Vagina (tissue), 2 donors: ENCODE results near the gene CENPC. TPM values are rescaled to one million over a fixed set of nuclear protein-coding genes. Genes with fewer than 3 reads are reported as not detected.

ENCODE experiments used
- DNase-seq, 2 donors: peaks; one replicate each; pipeline ENCODE4 v3.0.0-alpha.2; 2017; ENCODE audit errors: extremely low spot score in 2 of 2
- H3K27ac ChIP-seq: fragments of 200-600 bp; sonication (generic); one replicate; pipeline ENCODE4 v1.5.1; 2019
- H3K27me3 ChIP-seq: fragments of 200-600 bp; sonication (generic); one replicate; pipeline ENCODE4 v1.5.1; 2019
- H3K36me3 ChIP-seq, 2 donors: fragments of 200-600 bp; sonication (generic); one replicate each; pipeline ENCODE4 v1.5.1; 2017 to 2019
- H3K4me1 ChIP-seq: fragments of 200-600 bp; sonication (generic); one replicate; pipeline ENCODE4 v1.5.1; 2019
- H3K4me3 ChIP-seq, 2 donors: fragments of 200-600 bp; sonication (generic); 1 replicate in 1 of 2; 2 replicates in 1 of 2; pipeline ENCODE4 v1.5.1; 2016 to 2019
- H3K9me3 ChIP-seq: fragments of 200-600 bp; sonication (generic); one replicate; pipeline ENCODE4 v1.5.1; 2019
- CTCF ChIP-seq, 3 experiments: fragments of 450-650 bp in 2 of 3; fragments of 200-600 bp in 1 of 3; sonication (generic) in 1 of 3; IDR thresholded peaks; one replicate each; pipeline ENCODE4 v1.5.1; 2017 to 2019; ENCODE audit warnings: antibody characterized with exemption in 3 of 3, mild to moderate bottlenecking in 2 of 3, moderate library complexity in 2 of 3
- POLR2A ChIP-seq, 2 donors: fragments of 450-650 bp; IDR thresholded peaks; one replicate each; pipeline ENCODE4 v1.6.1; 2017; ENCODE audit warnings: antibody characterized with exemption in 2 of 2, mild to moderate bottlenecking in 2 of 2, moderate library complexity in 2 of 2
- POLR2AphosphoS5 ChIP-seq, 2 donors: sonication (generic); formaldehyde crosslinking; IDR thresholded peaks; one replicate each; pipeline ENCODE4 v1.9.0; 2017; ENCODE audit warnings: antibody characterized with exemption in 2 of 2, mild to moderate bottlenecking in 2 of 2, low read depth in 1 of 2; ENCODE audit not compliant: insufficient read depth in 1 of 2
- intact Hi-C: fragments of 100-400 bp; cut with DNase I; formaldehyde crosslinking; loops from one replicate; pipeline ENCODE4 v1.15.1; 2023
- small RNA-seq: library from RNA; depleted of rRNA; stranded (forward); fragments of <200 nt; gene quantifications from one replicate; pipeline ENCODE3, GENCODE V24; 2016
- total RNA-seq: library from RNA; depleted of rRNA; stranded (reverse); fragments of >200 nt; gene quantifications from one replicate; pipeline ENCODE4 v1.2.3, GENCODE V29; 2016

Gene CENPC
- total RNA-seq, 1 donor from 2014 or later, result 24.6 TPM

DNA sequence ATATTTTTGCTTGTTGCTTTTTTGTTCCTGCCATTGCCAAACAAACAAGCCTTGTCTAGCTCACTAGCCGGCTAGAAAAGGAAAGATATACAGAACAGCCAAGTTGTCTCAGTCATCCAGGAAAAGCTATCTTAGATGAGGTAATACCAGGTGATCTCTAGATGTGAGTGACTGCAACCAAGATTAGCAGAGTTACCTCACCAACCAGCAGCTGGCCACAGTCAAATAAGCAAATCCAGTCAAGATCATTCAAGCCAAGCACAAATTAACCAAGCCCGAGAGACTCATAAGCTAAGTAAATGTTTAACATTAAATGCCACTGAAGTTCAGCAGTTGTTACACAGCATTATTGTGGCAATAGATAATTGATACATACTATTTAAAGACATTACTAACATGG lies 108.6 kb downstream of the CENPC start:
- Histone ChIP-seq H3K4me3 (no peak overlapping the region), H3K36me3 (no peaks in the 10 kb centered on the region), H3K27ac (no peak overlapping the region), H3K27me3 (no peaks in the 10 kb centered on the region), H3K4me1 (no peaks in the 10 kb centered on the region), H3K9me3 (no peaks in the 10 kb centered on the region)
- DNase-seq, result no peak
- intact Hi-C loops, result no loop called here
- TF ChIP-seq CTCF (IDR thresholded peaks at IDR 0.05) (no peak), POLR2A (IDR thresholded peaks at IDR 0.05) (no peak), POLR2AphosphoS5 (IDR thresholded peaks at IDR 0.05; ENCODE audit: insufficient read depth in 1 of 2, low read depth in 1 of 2) (no peak)

DNA sequence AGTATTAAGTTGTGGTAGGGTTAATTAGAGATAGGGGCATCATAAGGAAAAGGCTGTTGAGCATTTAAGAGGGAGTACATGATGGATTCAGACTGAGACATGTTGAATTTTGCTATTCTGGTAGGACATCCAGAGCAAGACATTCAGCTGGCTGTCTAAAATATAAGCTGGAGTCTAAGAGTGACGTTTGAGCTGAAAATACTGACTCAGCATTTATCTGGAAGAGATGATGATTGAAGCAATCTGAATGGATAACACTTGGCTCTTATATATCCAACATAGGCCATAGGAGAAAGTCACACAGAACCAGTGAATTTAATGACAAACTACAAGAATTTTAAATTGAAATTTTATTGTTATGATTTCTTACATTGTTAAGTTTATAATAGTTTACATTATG lies 114.3 kb downstream of the CENPC start:
- no peak for TF ChIP-seq CTCF (IDR thresholded peaks at IDR 0.05)
- TF ChIP-seq POLR2A (IDR thresholded peaks at IDR 0.05), result no peak
- no peak for TF ChIP-seq POLR2AphosphoS5 (IDR thresholded peaks at IDR 0.05; ENCODE audit: insufficient read depth in 1 of 2, low read depth in 1 of 2)
- no peak overlapping the region for H3K4me3 ChIP-seq
- no peaks in the 10 kb centered on the region for H3K9me3 ChIP-seq
- intact Hi-C loops, result no loop called here
- no peaks in the 10 kb centered on the region for H3K4me1 ChIP-seq
- no peak for DNase-seq
- H3K27ac ChIP-seq, result no peak overlapping the region
- no peaks in the 10 kb centered on the region for H3K27me3 ChIP-seq
- no peaks in the 10 kb centered on the region for H3K36me3 ChIP-seq

- no peaks in the 10 kb centered on the region for H3K27me3 ChIP-seq
- intact Hi-C loops, result no loop called here
- no peak overlapping the region for H3K27ac ChIP-seq
- no peaks in the 10 kb centered on the region for H3K36me3 ChIP-seq
- H3K9me3 ChIP-seq, result no peaks in the 10 kb centered on the region
- no peak overlapping the region for H3K4me3 ChIP-seq
- no peak for DNase-seq
- H3K4me1 ChIP-seq, result no peaks in the 10 kb centered on the region
- TF ChIP-seq POLR2A (IDR thresholded peaks at IDR 0.05), result no peak
- no peak for TF ChIP-seq CTCF (IDR thresholded peaks at IDR 0.05)
- TF ChIP-seq POLR2AphosphoS5 (IDR thresholded peaks at IDR 0.05; ENCODE audit: insufficient read depth in 1 of 2, low read depth in 1 of 2), result no peak
Observed at GRCh38 chr4:67428819-67429218, 116.5 kb downstream of the CENPC start.

Small RNA genes within 50 kb of the gene (small RNA-seq; reads per million reads assigned to genes)
- gene RNA5SP527 (not detected), gene RNU1-63P (not detected)

Other genes starting within 250 kb of the CENPC start
- gene STAP1, start 13.2 kb upstream of the CENPC start, total RNA-seq, result not detected
- gene UBA6, start 155.7 kb upstream of the CENPC start, total RNA-seq, result 36.3 TPM
- not detected for gene GNRHR, start 208.9 kb upstream of the CENPC start, total RNA-seq